ENCODE data around the gene SOX4.
A peak's percentile ranks its signal among the peaks of the same experiment; 100 is the strongest.

SOX4 gene

GRCh38 chr6:21594416-21595281 is 1.1 kb downstream of the SOX4 start:
- FAIRE-seq = no peak

GRCh38 chr6:21595285-21596144 is 2.0 kb downstream of the SOX4 start:
- no peak for FAIRE-seq

- FAIRE-seq = no peak
These were observed 2.8 kb downstream of the SOX4 start for GRCh38 chr6:21596145-21596948.

GRCh38 chr6:21596949-21597682 is 3.6 kb downstream of the SOX4 start:
- FAIRE-seq = peak; percentile 43

- FAIRE-seq = no peak
These were observed 4.5 kb downstream of the SOX4 start for GRCh38 chr6:21597801-21598673.

- FAIRE-seq = no peak
These were observed 5.1 kb downstream of the SOX4 start for GRCh38 chr6:21598674-21599023.

GRCh38 chr6:21599051-21599696 is 5.6 kb downstream of the SOX4 start:
- FAIRE-seq = no peak

GRCh38 chr6:21601339-21601923 is 7.9 kb downstream of the SOX4 start:
- FAIRE-seq = no peak

- FAIRE-seq = no peak
These were observed 8.4 kb downstream of the SOX4 start for GRCh38 chr6:21601932-21602390.

- no peak for FAIRE-seq
These were observed 9.8 kb downstream of the SOX4 start for GRCh38 chr6:21603082-21603952.

GRCh38 chr6:21604081-21604480 is 10.5 kb downstream of the SOX4 start:
- FAIRE-seq = no peak

- no peak for FAIRE-seq
These were observed 11.6 kb downstream of the SOX4 start for GRCh38 chr6:21605166-21605565.

- no peak for FAIRE-seq
These were observed 15.1 kb downstream of the SOX4 start for GRCh38 chr6:21608601-21609000.

GRCh38 chr6:21609881-21610329 is 16.4 kb downstream of the SOX4 start:
- no peak for FAIRE-seq

GRCh38 chr6:21610341-21610740 is 16.8 kb downstream of the SOX4 start:
- no peak for FAIRE-seq

GRCh38 chr6:21611485-21611884 is 17.9 kb downstream of the SOX4 start:
- no peak for FAIRE-seq

- no peak for FAIRE-seq
These were observed 18.7 kb downstream of the SOX4 start for GRCh38 chr6:21612067-21612745.

- FAIRE-seq = no peak
These were observed 20.3 kb downstream of the SOX4 start for GRCh38 chr6:21613809-21614208.

All from colon (tissue), 2 donors.